Right renal pelvis (tissue), 4 donors: Measurements from ENCODE around the gene MSRB3. TPM values are rescaled to one million over a fixed set of nuclear protein-coding genes. Genes with fewer than 3 reads are reported as not detected.

Source experiments
- DNase-seq, 4 donors: peaks; one replicate each; pipeline ENCODE4 v3.0.0-alpha.2; 2013; ENCODE audit warnings: low read depth in 4 of 4, low spot score in 3 of 4, missing footprints in 1 of 4
- polyA plus RNA-seq, 4 donors: library from polyadenylated mRNA; unstranded; fragments of 120-200 nt; gene quantifications; one replicate each; pipeline ENCODE4 v1.2.1, GENCODE V29; 2013; ENCODE audit not compliant: insufficient read length in 4 of 4

The MSRB3 gene
- polyA plus RNA-seq, 4 donors, result 22.5 to 27.2 (median 24.6) TPM

GRCh38 chr12:65490250-65490649, 211.8 kb downstream of the MSRB3 start:
- no peak for DNase-seq

- no peak for DNase-seq
Measured at GRCh38 chr12:65492998-65493912, 214.8 kb downstream of the MSRB3 start.

- DNase-seq, result no peak
Measured at GRCh38 chr12:65493913-65494245, 215.4 kb downstream of the MSRB3 start.

- DNase-seq, result peak in 1 of 4 donors; percentile 68
Measured at GRCh38 chr12:65494537-65494936, 216.1 kb downstream of the MSRB3 start.

- no peak for DNase-seq
Measured at GRCh38 chr12:65495233-65495632, 216.8 kb downstream of the MSRB3 start.

GRCh38 chr12:65496617-65497016, 218.1 kb downstream of the MSRB3 start:
- DNase-seq, result no peak

- no peak for DNase-seq
Measured at GRCh38 chr12:65497660-65498059, 219.2 kb downstream of the MSRB3 start.

- DNase-seq, result no peak
Measured at GRCh38 chr12:65499167-65499566, 220.7 kb downstream of the MSRB3 start.

- no peak for DNase-seq
Measured at GRCh38 chr12:65500091-65500900, 221.8 kb downstream of the MSRB3 start.

GRCh38 chr12:65501093-65501621, 222.7 kb downstream of the MSRB3 start:
- no peak for DNase-seq

- DNase-seq, result no peak
Measured at GRCh38 chr12:65501935-65502334, 223.5 kb downstream of the MSRB3 start.

- no peak for DNase-seq
Measured at GRCh38 chr12:65504417-65504816, 225.9 kb downstream of the MSRB3 start.

GRCh38 chr12:65505386-65506121, 227.1 kb downstream of the MSRB3 start:
- DNase-seq, result no peak

- no peak for DNase-seq
Measured at GRCh38 chr12:65508276-65509035, 230.0 kb downstream of the MSRB3 start.

- DNase-seq, result no peak
Measured at GRCh38 chr12:65510007-65510406, 231.5 kb downstream of the MSRB3 start.

- DNase-seq, result peak in 1 of 4 donors; percentile 75
Measured at GRCh38 chr12:65510584-65511050, 232.1 kb downstream of the MSRB3 start.

- DNase-seq, result no peak
Measured at GRCh38 chr12:65511134-65511834, 232.8 kb downstream of the MSRB3 start.

GRCh38 chr12:65511912-65512311, 233.4 kb downstream of the MSRB3 start:
- no peak for DNase-seq
